A673 (cell line): Measurements from ENCODE around the gene EEFSEC. TPM values are rescaled to one million over a fixed set of nuclear protein-coding genes. Genes with fewer than 3 reads are reported as not detected.

Experiments
- BruUV-seq: library from RNA; stranded (reverse); fragments of 400-500 nt; replicated peaks from 2 replicates; lab custom pipeline; 2021; lab: Mats Ljungman, UMichigan
- CTCF ChIA-PET: fragments of 300-600 bp; sonication (Branson Sonifier 250); formaldehyde crosslinking; loops from one replicate; lab custom pipeline; 2022; ENCODE audit warnings: antibody characterized with exemption; lab: Charles Lee
- POLR2A ChIA-PET: fragments of 300-600 bp; sonication (Branson Sonifier 250); formaldehyde crosslinking; loops from one replicate; lab custom pipeline; 2022; ENCODE audit warnings: antibody characterized with exemption; ENCODE audit not compliant: low non-redundant PET; lab: Charles Lee
- DNase-seq: peaks from one replicate; pipeline ENCODE4 v3.0.0-alpha.2; 2015; ENCODE audit warnings: low spot score
- H3K27ac ChIP-seq: fragments of 200-600 bp; sonication (generic); 2 replicates; pipeline ENCODE4 v1.5.1; 2016; ENCODE audit warnings: mixed run types, low read depth, mild to moderate bottlenecking, mixed read lengths, antibody characterized with exemption, low read length; ENCODE audit not compliant: poor library complexity, severe bottlenecking
- H3K27me3 ChIP-seq: fragments of 200-600 bp; sonication (generic); replicated peaks from 2 replicates; pipeline ENCODE4 v1.6.1; 2017; ENCODE audit warnings: mixed run types, low read depth, mild to moderate bottlenecking, mixed read lengths, antibody characterized with exemption, low read length; ENCODE audit not compliant: insufficient read depth, poor library complexity
- H3K36me3 ChIP-seq: fragments of 200-600 bp; sonication (generic); 2 replicates; pipeline ENCODE4 v1.6.1; 2016; ENCODE audit warnings: mixed run types, mild to moderate bottlenecking, mixed read lengths, antibody characterized with exemption, low read length; ENCODE audit not compliant: insufficient read depth, poor library complexity, severe bottlenecking
- H3K4me1 ChIP-seq: fragments of 200-600 bp; sonication (generic); 2 replicates; pipeline ENCODE4 v1.6.1; 2017; ENCODE audit warnings: mixed run types, mild to moderate bottlenecking, mixed read lengths, antibody characterized with exemption, low read length; ENCODE audit not compliant: insufficient read depth, poor library complexity, severe bottlenecking
- H3K4me3 ChIP-seq: fragments of 200-600 bp; sonication (generic); 2 replicates; pipeline ENCODE4 v1.5.1; 2016; ENCODE audit warnings: low read depth, mixed run types, mild to moderate bottlenecking, mixed read lengths, low read length; ENCODE audit not compliant: poor library complexity, severe bottlenecking
- H3K9me3 ChIP-seq: fragments of 200-600 bp; sonication (generic); 2 replicates; pipeline ENCODE4 v1.6.1; 2016; ENCODE audit warnings: mixed run types, low read depth, mild to moderate bottlenecking, mixed read lengths, antibody characterized with exemption, low read length; ENCODE audit not compliant: poor library complexity, severe bottlenecking
- EZH2 ChIP-seq: fragments of 200-600 bp; sonication (generic); IDR thresholded peaks from 2 replicates; pipeline ENCODE4 v1.6.1; 2017; ENCODE audit warnings: borderline replicate concordance, low read depth, mild to moderate bottlenecking, mixed read lengths, antibody characterized with exemption, low read length; ENCODE audit not compliant: poor library complexity, severe bottlenecking
- intact Hi-C: fragments of 100-400 bp; cut with micrococcal nuclease; formaldehyde crosslinking; loops from one replicate; pipeline ENCODE4 v1.10.0; 2022; ENCODE audit not compliant: unreplicated experiment
- total RNA-seq: library from RNA; stranded (reverse); gene quantifications from 2 replicates; pipeline ENCODE4 v1.2.3, GENCODE V29; 2021
- TF ChIP-seq, protein P1 (sequence below): fragments of 300-800, 200-600 bp; sonication (generic); conservative IDR thresholded peaks from 2 replicates; pipeline ENCODE4 v1.5.1; 2017; ENCODE audit warnings: low read depth, mild to moderate bottlenecking, antibody characterized with exemption, low read length, moderate library complexity, mixed read lengths

EEFSEC gene
- total RNA-seq, 1 experiment from 2014 or later = 19.7 TPM

- H3K9me3 ChIP-seq = no peaks in the 10 kb centered on the region
- TF ChIP-seq EZH2 = no peak
- TF ChIP-seq, protein P1, sequence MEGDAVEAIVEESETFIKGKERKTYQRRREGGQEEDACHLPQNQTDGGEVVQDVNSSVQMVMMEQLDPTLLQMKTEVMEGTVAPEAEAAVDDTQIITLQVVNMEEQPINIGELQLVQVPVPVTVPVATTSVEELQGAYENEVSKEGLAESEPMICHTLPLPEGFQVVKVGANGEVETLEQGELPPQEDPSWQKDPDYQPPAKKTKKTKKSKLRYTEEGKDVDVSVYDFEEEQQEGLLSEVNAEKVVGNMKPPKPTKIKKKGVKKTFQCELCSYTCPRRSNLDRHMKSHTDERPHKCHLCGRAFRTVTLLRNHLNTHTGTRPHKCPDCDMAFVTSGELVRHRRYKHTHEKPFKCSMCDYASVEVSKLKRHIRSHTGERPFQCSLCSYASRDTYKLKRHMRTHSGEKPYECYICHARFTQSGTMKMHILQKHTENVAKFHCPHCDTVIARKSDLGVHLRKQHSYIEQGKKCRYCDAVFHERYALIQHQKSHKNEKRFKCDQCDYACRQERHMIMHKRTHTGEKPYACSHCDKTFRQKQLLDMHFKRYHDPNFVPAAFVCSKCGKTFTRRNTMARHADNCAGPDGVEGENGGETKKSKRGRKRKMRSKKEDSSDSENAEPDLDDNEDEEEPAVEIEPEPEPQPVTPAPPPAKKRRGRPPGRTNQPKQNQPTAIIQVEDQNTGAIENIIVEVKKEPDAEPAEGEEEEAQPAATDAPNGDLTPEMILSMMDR = no peak
- POLR2A ChIA-PET = no interaction called here
- no peak for DNase-seq
- H3K27ac ChIP-seq = peak overlapping the region; percentile 60
- intact Hi-C loops = no loop called here
- H3K27me3 ChIP-seq = no peaks in the 10 kb centered on the region
- CTCF ChIA-PET = no interaction called here
- H3K4me3 ChIP-seq = no peak overlapping the region
- no TSS peak for BruUV-seq
- H3K4me1 ChIP-seq = peaks cover 17% of the 10 kb centered on the region
- H3K36me3 ChIP-seq = no peaks in the 10 kb centered on the region
These were observed 124.8 kb downstream of the EEFSEC start for GRCh38 chr3:128278130-128278529.

GRCh38 chr3:128278761-128279600 lies 125.7 kb downstream of the EEFSEC start:
- H3K27ac ChIP-seq = peak overlapping the region; percentile 60
- intact Hi-C loops = no loop called here
- TF ChIP-seq, protein P1 = no peak
- no peak for TF ChIP-seq EZH2
- peaks cover 17% of the 10 kb centered on the region for H3K4me1 ChIP-seq
- BruUV-seq = no TSS peak
- peak; percentile 50 for DNase-seq
- no peaks in the 10 kb centered on the region for H3K9me3 ChIP-seq
- no peak overlapping the region for H3K4me3 ChIP-seq
- ChIA-PET CTCF (no interaction called here), POLR2A (no interaction called here)
- H3K36me3 ChIP-seq = no peaks in the 10 kb centered on the region
- no peaks in the 10 kb centered on the region for H3K27me3 ChIP-seq

- CTCF ChIA-PET = no interaction called here
- BruUV-seq = no TSS peak
- Histone ChIP-seq H3K36me3 (no peaks in the 10 kb centered on the region), H3K4me3 (no peak overlapping the region), H3K4me1 (peaks cover 17% of the 10 kb centered on the region), H3K27ac (no peak overlapping the region), H3K9me3 (no peaks in the 10 kb centered on the region), H3K27me3 (no peaks in the 10 kb centered on the region)
- POLR2A ChIA-PET = no interaction called here
- no peak for DNase-seq
- TF ChIP-seq, protein P1 = no peak
- TF ChIP-seq EZH2 = no peak
- intact Hi-C loops = no loop called here
These were observed 126.3 kb downstream of the EEFSEC start for GRCh38 chr3:128279601-128279880.
